ENCODE data around the gene IST1.

IST1 gene

DNA sequence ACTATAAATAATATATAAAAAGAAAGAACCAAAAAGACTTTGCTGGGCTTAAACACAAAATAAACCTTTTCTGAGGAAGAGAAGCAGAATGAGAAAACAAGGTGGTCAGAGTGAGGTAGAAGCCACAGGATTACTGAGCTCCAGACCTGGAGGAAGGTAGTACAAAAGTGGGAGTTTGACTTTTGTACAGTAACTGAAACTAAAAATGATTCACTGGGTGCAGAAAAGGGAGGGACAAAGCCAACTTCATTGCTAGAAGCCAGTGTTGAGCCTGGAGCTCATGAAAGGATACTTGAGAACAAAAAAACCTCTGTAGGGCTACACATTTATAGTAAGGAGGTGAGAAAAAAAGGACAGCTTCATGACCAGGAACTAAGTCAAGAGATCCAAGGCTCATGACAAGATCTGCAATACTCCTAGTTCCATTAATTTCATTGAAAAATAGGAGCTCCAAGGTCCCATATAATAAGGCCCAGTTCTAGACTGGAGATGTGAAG, 59.4 kb downstream of the IST1 start:
- no peak for DNase-seq (ENCODE audit: low read depth, low spot score)
- H3K27ac ChIP-seq: no peak overlapping the region

DNA sequence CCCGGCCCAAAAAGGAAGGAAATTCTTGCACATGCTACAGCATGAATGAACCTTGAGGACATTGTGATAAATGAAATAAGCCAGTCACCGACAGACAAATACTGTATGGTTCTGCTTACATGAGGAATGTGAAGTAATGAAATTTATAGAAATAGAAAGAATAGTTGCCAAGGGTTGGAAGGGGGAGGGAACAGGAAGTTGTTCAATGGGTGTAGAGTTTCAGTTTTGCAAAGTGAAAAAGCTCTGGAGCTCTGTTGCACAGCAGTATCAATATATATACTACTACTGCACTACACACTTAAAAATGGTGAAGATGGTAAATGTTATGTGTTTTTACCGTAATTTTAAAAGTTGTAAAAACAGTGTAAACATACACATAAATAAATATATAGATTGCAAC, 61.2 kb downstream of the IST1 start:
- DNase-seq (ENCODE audit: low read depth, low spot score): no peak
- H3K27ac ChIP-seq: no peak overlapping the region

DNA sequence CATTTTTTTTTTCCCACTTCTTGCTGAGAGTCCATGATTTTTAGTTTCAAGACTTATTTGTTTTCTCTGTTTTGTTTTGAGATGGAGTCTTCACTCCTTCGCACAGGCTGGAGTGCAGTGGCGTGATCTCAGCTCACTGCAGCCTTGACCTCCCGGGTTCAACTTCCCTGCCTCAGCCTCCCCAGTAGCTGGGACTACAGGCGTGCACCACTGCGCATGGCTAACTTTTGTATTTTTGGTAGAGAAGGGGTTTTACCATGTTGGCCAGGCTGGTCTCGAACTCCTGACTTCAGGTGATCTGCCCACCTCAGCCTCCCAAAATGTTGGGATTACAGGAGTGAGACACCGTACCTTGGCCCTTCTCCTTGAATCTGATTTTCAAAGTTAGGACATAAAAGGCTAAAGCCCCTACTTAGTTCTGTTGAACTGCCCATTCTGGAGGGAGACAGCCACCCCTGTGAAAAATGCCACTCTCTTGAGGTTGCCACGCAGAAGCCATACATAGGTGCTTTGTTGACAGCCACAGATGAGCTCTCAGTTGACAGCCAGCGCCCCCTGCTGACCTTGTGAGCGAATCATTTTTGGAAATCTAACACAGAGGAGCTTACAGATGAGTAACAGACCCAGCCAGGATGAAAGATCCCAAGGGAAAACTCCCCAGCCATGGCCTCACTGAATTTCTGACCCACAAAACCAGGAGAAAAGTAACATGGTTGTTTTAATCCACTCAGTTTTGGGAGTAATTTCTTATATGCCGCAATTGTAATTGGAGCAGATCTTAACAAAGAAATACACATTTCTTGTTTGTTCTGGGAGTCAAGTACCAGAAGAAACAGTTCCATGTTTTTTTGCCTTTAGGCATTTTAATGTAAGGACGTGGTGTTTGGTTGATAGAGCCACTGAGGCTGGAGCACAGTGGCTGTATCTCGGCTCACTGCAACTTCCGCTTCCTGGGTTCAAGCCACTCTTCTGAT, 66.0 kb downstream of the IST1 start:
- peak; percentile 16 for DNase-seq (ENCODE audit: low read depth, low spot score)
- no peak overlapping the region for H3K27ac ChIP-seq

DNA sequence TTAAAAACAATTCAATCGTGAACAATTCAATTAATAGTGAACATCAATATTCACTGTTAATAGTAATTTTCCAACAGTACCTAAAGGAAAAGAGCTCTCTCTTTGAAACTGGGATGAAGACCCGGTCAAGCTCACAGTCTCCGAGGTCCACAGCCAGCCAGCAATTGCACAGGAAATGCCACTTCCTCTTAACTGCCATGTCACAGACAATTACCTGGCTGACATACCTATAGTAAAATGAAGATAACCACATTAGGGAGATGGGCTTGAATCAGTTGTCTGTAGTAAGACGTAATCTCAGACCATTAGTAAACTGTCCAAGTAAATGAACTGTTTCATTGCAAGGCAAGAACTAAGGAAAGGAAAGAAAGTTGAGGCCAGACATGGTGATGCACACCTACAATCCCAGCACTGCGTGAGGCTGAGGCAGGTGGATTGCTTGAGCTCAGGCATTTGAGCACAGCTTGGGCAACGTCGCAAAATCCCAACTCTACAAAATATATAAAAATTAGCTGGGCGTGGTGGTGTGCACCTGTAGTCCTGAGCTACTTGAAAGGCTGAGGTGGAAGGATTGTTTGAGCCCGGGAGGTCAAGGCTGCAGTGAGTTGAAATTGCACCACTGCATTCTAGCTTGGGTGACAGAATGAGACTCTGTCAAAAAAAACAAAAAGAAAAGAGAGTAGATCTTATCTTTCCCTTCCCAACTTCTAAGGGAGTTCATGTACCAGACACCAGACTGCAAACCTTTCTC, 68.0 kb downstream of the IST1 start:
- H3K27ac ChIP-seq: no peak overlapping the region
- no peak for DNase-seq (ENCODE audit: low read depth, low spot score)

DNA sequence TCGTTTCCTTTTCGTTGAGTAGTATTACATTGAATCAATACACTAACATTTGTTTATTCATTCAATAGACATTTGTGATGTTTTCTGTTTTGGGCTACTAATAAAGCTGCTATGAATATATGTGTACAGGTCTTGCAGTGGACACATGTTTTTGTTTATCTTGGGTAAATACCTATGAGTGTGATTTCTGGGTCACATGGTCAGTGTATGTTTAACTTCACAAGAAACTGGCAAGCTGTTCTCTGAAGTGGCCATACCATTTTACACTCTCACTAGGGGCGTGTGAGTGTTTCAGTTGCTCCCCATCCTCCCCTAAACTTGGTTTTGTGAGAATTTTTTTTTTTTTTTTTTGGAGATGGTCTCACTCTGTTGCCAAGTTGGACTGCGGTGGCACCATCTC, 69.9 kb downstream of the IST1 start:
- DNase-seq (ENCODE audit: low read depth, low spot score): no peak
- no peak overlapping the region for H3K27ac ChIP-seq

DNA sequence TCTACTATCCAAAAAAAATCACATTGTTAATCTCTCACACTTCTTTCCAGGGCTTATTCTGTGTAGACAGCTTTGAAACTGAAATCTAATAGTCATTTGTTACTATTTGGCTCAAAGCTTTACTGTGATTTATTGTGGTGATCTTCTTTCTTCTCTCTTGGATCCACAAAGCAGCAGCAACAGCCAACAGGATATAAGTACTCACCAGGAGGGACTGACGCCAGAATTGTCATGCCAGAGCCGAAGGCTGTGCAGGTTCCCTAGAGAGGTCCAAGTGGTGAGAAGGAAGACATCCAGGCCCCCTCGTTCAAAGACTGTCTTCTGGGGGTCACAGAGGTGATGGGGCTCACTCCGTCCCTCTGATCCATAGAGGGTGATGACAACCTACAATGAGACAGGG, 71.6 kb downstream of the IST1 start:
- H3K27ac ChIP-seq: no peak overlapping the region

DNA sequence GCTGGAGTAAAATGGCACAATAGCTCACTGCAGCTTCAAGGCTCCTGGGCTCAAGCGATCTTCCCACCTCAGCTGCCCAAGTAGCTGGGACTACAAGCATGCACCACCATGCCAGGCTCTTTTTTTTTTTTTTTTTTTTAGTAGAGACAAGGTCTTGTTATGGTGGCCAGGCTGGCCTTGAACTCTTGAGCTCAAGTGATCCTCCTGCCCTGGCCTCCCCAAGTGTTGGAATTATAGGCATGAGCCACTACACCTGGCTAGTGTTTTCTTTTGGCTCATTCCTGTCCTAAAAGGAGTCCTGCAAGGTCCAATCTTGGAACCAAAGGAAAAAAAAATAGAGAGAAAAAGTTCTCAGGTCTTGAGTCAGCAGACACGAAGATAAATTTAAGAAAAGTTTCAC, 74.0 kb downstream of the IST1 start:
- H3K27ac ChIP-seq: no peak overlapping the region
- no peak for DNase-seq (ENCODE audit: low read depth, low spot score)

More for the DNA sequence above, 71.6 kb downstream of the IST1 start:
- DNase-seq (ENCODE audit: low read depth, low spot score): no peak

DNA sequence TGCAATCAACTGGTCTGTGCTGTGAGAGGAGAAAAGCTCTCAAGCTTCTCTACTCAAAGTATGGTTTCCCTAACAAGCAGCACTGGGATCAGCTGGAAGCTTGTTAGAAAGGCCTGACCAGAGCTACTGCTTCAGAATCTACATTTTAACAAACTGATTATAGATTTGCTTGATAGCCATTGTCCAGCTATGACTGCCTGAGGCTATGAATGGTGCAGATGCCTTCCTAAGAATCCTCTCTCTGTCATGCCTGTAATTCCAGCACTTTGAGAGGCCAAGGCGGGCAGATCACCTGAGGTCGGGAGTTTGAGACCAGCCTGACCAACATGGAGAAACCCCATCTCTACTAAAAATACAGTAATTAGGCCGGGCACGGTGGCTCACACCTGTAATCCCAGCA, 76.2 kb downstream of the IST1 start:
- DNase-seq (ENCODE audit: low read depth, low spot score): no peak
- no peak overlapping the region for H3K27ac ChIP-seq

DNA sequence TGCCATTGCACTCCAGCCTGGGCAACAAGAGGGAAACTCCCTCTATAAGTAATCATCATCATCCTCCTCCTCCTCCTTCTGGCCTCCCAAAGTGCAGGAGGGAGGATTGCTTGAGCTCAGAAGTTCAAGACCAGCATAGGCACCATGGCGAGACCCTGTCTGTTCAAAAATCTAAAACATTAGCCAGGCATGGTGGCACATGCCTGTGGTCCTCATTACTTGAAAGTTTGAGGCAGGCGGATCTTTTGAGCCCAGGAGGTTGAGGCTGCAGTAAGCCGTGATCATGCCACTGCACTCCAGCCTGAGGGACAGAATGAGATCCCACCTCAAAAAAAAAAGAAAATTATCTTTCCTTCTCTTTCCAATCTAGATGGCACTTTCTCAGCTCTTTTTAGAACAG, 77.0 kb downstream of the IST1 start:
- no peak overlapping the region for H3K27ac ChIP-seq
- no peak for DNase-seq (ENCODE audit: low read depth, low spot score)

DNA sequence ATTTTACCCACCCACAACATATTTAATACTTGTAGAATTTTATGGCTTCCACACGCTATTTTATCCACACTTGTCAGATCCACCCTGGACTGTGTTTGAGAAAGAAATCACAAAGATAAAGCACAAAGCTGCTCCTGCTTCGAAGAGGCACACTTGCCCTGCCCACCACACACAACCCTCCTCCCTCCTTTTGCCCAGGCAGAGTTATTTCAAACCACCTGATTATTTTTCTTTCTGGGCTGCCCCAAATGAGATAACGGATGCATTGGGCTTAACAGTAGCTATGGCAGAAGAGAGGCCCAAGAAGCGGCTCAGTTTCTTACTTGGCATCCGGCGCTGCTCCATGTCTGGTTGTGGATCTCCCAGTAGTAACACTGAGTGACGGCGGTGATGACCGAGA, 77.7 kb downstream of the IST1 start:
- H3K27ac ChIP-seq: no peak overlapping the region
- no peak for DNase-seq (ENCODE audit: low read depth, low spot score)

DNA sequence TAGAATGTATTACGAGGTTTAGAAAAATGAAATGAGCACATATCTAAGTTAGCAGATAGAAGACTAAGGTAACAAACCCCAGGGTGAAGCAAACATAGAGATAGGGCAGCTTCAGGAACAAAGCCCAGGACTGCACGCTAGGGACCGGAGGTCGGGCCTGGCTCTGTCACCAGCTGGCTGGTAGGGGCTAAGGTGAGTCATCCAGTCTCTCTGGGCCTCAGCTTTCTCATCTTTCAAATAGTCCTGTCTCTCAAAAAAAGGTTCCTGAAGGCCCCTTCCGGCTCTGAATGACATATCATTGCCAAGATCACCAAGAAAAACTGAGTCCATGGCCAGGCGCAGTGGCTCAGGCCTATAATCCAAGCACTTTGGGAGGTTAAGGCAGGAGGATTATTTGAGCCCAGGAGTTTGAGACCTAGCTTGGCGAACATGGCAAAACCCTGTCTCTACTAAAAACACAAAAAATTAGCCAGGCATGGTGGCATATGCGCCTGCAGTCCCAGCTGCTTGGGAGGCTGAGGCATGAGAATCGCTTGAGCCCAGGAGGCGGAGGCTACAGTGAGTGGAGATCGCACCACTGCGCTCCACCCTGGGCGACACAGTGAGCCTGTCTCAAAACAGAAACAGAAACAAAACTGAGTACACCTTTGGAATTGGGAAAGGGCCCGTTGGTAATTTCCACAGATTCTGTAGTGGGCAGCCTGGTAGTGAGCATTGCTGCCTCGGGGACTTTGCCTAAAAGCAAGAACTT, 78.9 kb downstream of the IST1 start:
- DNase-seq (ENCODE audit: low read depth, low spot score): no peak
- H3K27ac ChIP-seq: no peak overlapping the region
